ENCODE data around the gene NXPH1. TPM values are rescaled to one million over a fixed set of nuclear protein-coding genes. Genes with fewer than 3 reads are reported as not detected.
A peak's percentile ranks its signal among the peaks of the same experiment; 100 is the strongest.

NXPH1 gene
- total and polyA plus RNA-seq, 4 donors, result 17.1 to 71.3 (median 58.5) TPM

DNA sequence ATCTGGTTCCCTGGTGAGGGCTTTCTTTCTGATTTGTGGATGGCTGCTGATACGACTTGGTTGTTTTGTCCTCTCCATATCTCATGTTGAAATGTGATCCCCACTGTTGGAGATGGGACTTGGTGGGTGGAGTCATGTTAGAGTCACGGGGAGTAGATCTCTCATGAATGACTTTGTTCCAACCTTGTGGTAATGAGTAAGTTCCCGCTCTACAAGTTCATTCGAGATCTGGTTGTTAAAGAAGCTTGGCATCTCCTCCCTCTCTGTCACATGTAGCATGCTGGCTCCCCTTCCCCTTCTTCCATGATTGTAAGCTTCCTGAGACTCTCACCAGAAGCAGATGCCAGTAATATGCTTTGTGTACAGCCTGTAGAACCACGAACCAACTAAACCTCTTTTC is 37.1 kb upstream of the NXPH1 start:
- H3K9me3 ChIP-seq (ENCODE audit: control insufficient read depth, insufficient read depth, low read length), result no peaks in the 10 kb centered on the region
- no peaks in the 10 kb centered on the region for H3K4me1 ChIP-seq (ENCODE audit: control insufficient read depth, insufficient read depth, low read length)
- H3K4me3 ChIP-seq (ENCODE audit: low read depth, low read length), result no peak overlapping the region
- H3K36me3 ChIP-seq (ENCODE audit: control insufficient read depth, insufficient read depth, low read length), result no peaks in the 10 kb centered on the region
- no peaks in the 10 kb centered on the region for H3K27me3 ChIP-seq (ENCODE audit: control insufficient read depth, insufficient read depth, low read length)
- DNase-seq (ENCODE audit: low read depth in 4 of 6, low spot score in 6 of 6), result no peak
- WGBS (ENCODE audit: insufficient coverage), result 100% methylated on average over 3 of the region's 5 CpGs
- H3K27ac ChIP-seq (ENCODE audit: low read depth, low read length), result no peak overlapping the region

DNA sequence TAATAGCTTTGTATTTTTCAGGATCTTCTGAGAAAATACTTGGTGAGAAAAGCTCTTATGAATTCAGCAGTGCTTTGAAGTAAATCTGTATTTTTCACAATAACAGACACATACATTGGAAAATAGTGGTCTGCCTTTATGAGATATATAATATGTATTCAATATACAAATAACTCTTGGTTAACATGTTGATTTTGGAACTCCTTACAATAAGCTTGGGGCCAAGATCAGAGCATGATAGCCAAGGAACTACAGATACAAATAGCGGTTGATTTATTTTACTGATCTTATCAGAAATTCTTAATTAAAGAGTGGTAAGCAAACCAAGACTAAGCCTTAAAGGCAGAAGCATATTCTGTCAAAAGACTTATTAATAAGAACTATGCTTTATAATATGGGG is 24.5 kb upstream of the NXPH1 start:
- no peak overlapping the region for H3K27ac ChIP-seq (ENCODE audit: low read depth, low read length)
- no peak overlapping the region for H3K4me3 ChIP-seq (ENCODE audit: low read depth, low read length)
- DNase-seq (ENCODE audit: low read depth in 4 of 6, low spot score in 6 of 6), result no peak
- H3K27me3 ChIP-seq (ENCODE audit: control insufficient read depth, insufficient read depth, low read length), result no peaks in the 10 kb centered on the region
- H3K36me3 ChIP-seq (ENCODE audit: control insufficient read depth, insufficient read depth, low read length), result no peaks in the 10 kb centered on the region
- no peaks in the 10 kb centered on the region for H3K9me3 ChIP-seq (ENCODE audit: control insufficient read depth, insufficient read depth, low read length)
- no peaks in the 10 kb centered on the region for H3K4me1 ChIP-seq (ENCODE audit: control insufficient read depth, insufficient read depth, low read length)
- no CpG with 5 or more reads among the region's 1 CpG for WGBS (ENCODE audit: insufficient coverage)

DNA sequence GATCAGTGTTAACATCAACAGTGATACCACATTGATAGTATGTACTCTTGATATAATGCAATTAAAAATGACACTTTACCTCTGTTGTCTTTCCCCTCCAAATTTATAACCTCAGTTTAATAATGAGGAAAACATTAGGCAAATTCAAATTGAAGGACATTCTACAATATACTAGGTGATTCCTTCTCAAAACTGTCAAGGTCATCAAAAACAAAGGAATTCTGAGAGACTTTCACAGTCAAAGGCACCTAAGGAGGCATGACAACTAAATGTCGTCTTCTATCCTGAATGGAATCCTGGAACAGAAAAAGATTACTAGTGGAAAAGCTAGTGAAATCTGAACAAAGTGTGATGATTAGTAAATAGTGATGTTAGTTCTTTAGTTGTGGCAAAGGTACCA is 22.3 kb upstream of the NXPH1 start:
- Histone ChIP-seq H3K36me3 (ENCODE audit: control insufficient read depth, insufficient read depth, low read length) (no peaks in the 10 kb centered on the region), H3K27ac (ENCODE audit: low read depth, low read length) (no peak overlapping the region), H3K27me3 (ENCODE audit: control insufficient read depth, insufficient read depth, low read length) (no peaks in the 10 kb centered on the region), H3K9me3 (ENCODE audit: control insufficient read depth, insufficient read depth, low read length) (no peaks in the 10 kb centered on the region), H3K4me3 (ENCODE audit: low read depth, low read length) (no peak overlapping the region), H3K4me1 (ENCODE audit: control insufficient read depth, insufficient read depth, low read length) (no peaks in the 10 kb centered on the region)
- DNase-seq (ENCODE audit: low read depth in 4 of 6, low spot score in 6 of 6), result no peak
- WGBS (ENCODE audit: insufficient coverage), result 89% methylated on average over 1 of the region's 1 CpG

DNA sequence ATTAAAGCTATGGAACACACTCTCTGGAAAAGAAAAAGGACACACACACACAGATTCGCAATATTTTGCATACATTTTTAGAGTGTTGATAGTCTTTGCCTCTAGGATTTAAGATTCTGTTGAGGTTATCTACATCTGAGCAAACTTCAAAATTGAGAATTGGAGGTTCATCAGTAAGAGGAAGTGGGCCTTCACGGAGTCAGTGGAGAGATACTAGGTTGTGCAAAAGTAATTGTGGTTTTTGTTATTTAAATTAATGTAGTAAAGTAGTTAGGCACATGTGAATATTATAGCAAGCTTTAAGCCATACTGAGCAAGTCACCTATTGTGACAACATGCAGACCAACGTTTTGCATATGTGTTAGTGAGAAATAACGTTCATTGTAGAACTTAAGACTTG is 19.8 kb upstream of the NXPH1 start:
- 100% methylated on average over 1 of the region's 4 CpGs for WGBS (ENCODE audit: insufficient coverage)
- H3K4me1 ChIP-seq (ENCODE audit: control insufficient read depth, insufficient read depth, low read length), result no peaks in the 10 kb centered on the region
- H3K9me3 ChIP-seq (ENCODE audit: control insufficient read depth, insufficient read depth, low read length), result no peaks in the 10 kb centered on the region
- no peak overlapping the region for H3K4me3 ChIP-seq (ENCODE audit: low read depth, low read length)
- H3K27me3 ChIP-seq (ENCODE audit: control insufficient read depth, insufficient read depth, low read length), result no peaks in the 10 kb centered on the region
- no peak overlapping the region for H3K27ac ChIP-seq (ENCODE audit: low read depth, low read length)
- DNase-seq (ENCODE audit: low read depth in 4 of 6, low spot score in 6 of 6), result no peak
- no peaks in the 10 kb centered on the region for H3K36me3 ChIP-seq (ENCODE audit: control insufficient read depth, insufficient read depth, low read length)

DNA sequence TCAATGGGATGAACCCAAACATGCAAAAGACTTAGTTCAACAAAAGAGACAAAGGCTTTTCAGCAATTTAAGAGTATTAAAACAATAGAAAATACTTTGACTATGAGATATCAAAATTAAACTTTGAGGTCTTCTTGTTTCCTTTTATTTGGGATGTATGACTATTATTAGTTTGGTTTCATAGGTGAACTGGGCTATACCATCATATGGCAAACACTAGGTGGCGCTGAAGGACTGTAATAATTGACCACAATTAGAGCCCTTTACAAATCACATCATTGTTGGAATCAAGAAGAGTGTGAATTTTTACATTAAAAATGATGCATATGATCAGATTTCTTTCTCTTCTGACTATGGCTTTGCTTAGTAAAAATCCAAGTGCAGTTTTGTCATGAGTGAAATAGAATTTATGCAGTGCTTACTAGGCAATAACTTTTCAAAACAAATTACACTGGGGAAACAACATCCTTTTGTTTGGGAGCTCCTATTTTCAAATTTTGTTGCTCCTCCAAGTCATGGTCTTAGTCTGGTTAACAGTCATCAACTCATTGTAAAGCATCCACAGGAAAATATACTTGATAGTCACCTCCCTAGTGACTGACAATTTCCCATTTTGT is 14.7 kb upstream of the NXPH1 start:
- no peak overlapping the region for H3K4me3 ChIP-seq (ENCODE audit: low read depth, low read length)
- no CpG with 5 or more reads among the region's 1 CpG for WGBS (ENCODE audit: insufficient coverage)
- peak in 4 of 6 donors; percentile 70 to 96 (median 82) for DNase-seq (ENCODE audit: low read depth in 4 of 6, low spot score in 6 of 6)

DNA sequence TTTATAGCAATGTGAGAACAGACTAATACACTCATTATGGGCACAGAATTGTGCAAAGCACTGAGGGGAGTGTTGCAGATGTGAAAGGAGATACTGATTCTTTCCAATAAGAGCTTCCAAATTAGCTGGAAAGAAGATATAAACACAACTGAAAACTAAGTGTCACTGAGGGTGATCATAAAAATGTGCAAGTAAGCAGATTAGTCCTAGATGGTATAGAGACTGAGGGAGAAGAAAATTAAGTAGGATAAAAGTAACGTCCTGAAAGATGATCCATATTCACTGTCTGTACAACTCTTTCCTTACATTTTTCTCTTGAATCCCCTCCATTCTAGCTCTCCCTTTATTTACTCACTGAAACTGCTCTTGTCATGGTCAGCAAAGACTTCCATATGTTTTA is 11.2 kb upstream of the NXPH1 start:
- no CpG with 5 or more reads among the region's 1 CpG for WGBS (ENCODE audit: insufficient coverage)
- Histone ChIP-seq H3K36me3 (ENCODE audit: control insufficient read depth, insufficient read depth, low read length) (no peaks in the 10 kb centered on the region), H3K27ac (ENCODE audit: low read depth, low read length) (no peak overlapping the region), H3K27me3 (ENCODE audit: control insufficient read depth, insufficient read depth, low read length) (no peaks in the 10 kb centered on the region), H3K9me3 (ENCODE audit: control insufficient read depth, insufficient read depth, low read length) (no peaks in the 10 kb centered on the region), H3K4me3 (ENCODE audit: low read depth, low read length) (no peak overlapping the region), H3K4me1 (ENCODE audit: control insufficient read depth, insufficient read depth, low read length) (no peaks in the 10 kb centered on the region)
- no peak for DNase-seq (ENCODE audit: low read depth in 4 of 6, low spot score in 6 of 6)

More for the DNA sequence above, 14.7 kb upstream of the NXPH1 start:
- Histone ChIP-seq H3K27me3 (ENCODE audit: control insufficient read depth, insufficient read depth, low read length) (no peaks in the 10 kb centered on the region), H3K4me1 (ENCODE audit: control insufficient read depth, insufficient read depth, low read length) (no peaks in the 10 kb centered on the region), H3K36me3 (ENCODE audit: control insufficient read depth, insufficient read depth, low read length) (no peaks in the 10 kb centered on the region), H3K27ac (ENCODE audit: low read depth, low read length) (no peak overlapping the region), H3K9me3 (ENCODE audit: control insufficient read depth, insufficient read depth, low read length) (no peaks in the 10 kb centered on the region)

DNA sequence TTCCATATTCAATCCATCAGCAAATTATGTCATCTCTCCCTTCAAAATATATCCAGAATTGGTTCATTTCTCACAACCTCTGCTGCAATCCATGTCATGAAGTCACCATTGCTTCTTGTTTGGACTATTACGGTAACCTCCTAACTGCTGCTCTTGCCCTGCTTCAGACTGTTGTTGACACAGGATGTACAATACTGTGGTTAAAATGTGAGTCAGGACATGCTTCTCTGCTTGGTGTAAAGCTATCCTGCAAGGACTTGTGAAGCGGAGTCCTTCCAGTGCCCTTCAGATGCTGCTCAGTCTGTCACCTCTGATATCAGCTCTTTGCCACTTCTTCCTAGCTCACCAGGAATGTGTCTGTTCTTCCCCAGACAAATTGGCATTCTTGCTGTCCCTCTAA is 10.4 kb upstream of the NXPH1 start:
- Histone ChIP-seq H3K36me3 (ENCODE audit: control insufficient read depth, insufficient read depth, low read length) (no peaks in the 10 kb centered on the region), H3K9me3 (ENCODE audit: control insufficient read depth, insufficient read depth, low read length) (no peaks in the 10 kb centered on the region), H3K4me1 (ENCODE audit: control insufficient read depth, insufficient read depth, low read length) (no peaks in the 10 kb centered on the region), H3K27ac (ENCODE audit: low read depth, low read length) (no peak overlapping the region), H3K27me3 (ENCODE audit: control insufficient read depth, insufficient read depth, low read length) (no peaks in the 10 kb centered on the region), H3K4me3 (ENCODE audit: low read depth, low read length) (no peak overlapping the region)
- 94% methylated on average over 2 of the region's 2 CpGs for WGBS (ENCODE audit: insufficient coverage)
- no peak for DNase-seq (ENCODE audit: low read depth in 4 of 6, low spot score in 6 of 6)

DNA sequence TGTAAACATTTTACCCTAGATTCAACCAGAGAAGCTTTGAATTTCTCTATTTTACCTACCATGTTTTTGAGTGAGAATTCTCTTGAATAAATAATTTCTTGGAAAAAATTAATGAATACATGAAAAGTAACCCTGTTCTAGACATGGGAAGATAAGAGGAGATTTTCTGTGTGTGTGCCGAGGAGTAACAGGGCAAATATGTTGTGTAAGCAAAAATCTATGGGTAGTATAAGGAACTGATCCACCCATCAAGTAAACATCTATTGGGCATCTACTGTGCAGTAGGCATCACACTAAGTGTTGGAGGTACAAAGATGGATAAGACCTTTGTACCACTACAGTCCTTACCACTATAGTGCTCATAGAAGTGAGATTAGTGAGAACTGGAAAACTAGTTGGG is 8.2 kb upstream of the NXPH1 start:
- no CpG with 5 or more reads among the region's 1 CpG for WGBS (ENCODE audit: insufficient coverage)
- Histone ChIP-seq H3K27me3 (ENCODE audit: control insufficient read depth, insufficient read depth, low read length) (no peaks in the 10 kb centered on the region), H3K27ac (ENCODE audit: low read depth, low read length) (no peak overlapping the region), H3K4me1 (ENCODE audit: control insufficient read depth, insufficient read depth, low read length) (no peaks in the 10 kb centered on the region), H3K36me3 (ENCODE audit: control insufficient read depth, insufficient read depth, low read length) (no peaks in the 10 kb centered on the region), H3K9me3 (ENCODE audit: control insufficient read depth, insufficient read depth, low read length) (no peaks in the 10 kb centered on the region), H3K4me3 (ENCODE audit: low read depth, low read length) (no peak overlapping the region)
- no peak for DNase-seq (ENCODE audit: low read depth in 4 of 6, low spot score in 6 of 6)

DNA sequence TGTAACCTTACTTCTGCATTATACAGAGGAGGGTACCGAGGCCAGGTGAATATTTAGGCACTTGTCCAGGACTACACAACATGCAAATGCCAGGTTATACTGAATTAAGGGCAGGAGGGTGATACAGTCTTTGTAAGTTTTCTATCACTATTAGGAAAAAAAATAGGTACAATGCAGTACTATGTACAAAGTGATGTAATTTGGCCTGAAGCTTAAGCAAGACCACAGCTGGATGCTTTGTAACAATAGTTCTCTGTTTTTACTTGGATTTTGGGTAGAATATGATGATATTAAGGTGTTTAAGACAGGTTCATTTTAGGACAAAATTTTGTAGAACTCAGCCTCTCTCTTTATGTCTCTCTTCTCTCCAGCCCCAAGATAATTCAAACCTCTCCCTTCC is 2.8 kb upstream of the NXPH1 start:
- Histone ChIP-seq H3K4me3 (ENCODE audit: low read depth, low read length) (no peak overlapping the region), H3K4me1 (ENCODE audit: control insufficient read depth, insufficient read depth, low read length) (peaks cover 26% of the 10 kb centered on the region), H3K36me3 (ENCODE audit: control insufficient read depth, insufficient read depth, low read length) (no peaks in the 10 kb centered on the region), H3K27me3 (ENCODE audit: control insufficient read depth, insufficient read depth, low read length) (peaks cover 31% of the 10 kb centered on the region), H3K27ac (ENCODE audit: low read depth, low read length) (no peak overlapping the region), H3K9me3 (ENCODE audit: control insufficient read depth, insufficient read depth, low read length) (no peaks in the 10 kb centered on the region)
- WGBS (ENCODE audit: insufficient coverage), result no CpG with 5 or more reads among the region's 1 CpG
- no peak for DNase-seq (ENCODE audit: low read depth in 4 of 6, low spot score in 6 of 6)

DNA sequence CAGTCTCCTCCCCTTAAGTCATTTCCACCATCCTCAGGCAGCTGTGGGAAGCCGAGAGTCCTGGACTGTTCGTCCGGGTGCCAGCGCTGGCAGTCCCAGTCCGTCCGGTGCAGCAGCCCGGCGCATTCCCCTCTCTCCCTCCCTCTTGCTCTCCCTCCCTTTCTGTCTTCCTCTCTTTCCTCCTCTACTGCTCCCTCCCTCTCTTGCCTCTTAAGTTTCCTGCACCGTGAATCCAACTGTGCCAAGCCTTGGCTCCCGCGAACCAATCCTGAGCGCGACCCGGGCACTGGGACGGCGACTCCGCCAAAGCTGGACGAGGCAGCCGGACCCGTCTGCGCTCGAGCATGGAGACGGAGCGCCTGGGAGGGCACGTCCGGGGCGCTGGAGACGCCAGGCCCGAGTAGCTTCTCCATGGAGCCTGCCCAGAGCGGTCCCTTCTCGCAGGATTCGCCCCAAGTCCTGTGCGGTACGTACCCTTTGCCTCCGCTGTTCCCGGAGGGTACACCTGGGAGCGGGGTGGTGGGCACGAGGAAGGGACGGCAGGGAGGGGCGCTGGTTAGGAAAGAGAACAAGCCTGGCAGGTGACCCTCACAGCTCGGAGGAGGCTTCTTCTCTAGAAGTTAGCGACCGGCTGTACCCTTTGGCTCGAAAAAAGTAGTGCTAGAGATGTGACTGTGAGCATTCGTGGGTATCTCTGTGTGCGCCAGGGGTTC is 1.0 kb downstream of the NXPH1 start:
- H3K9me3 ChIP-seq (ENCODE audit: control insufficient read depth, insufficient read depth, low read length), result no peaks in the 10 kb centered on the region
- peaks cover 37% of the 10 kb centered on the region for H3K4me1 ChIP-seq (ENCODE audit: control insufficient read depth, insufficient read depth, low read length)
- DNase-seq (ENCODE audit: low read depth in 4 of 6, low spot score in 6 of 6), result peak in 3 of 6 donors; percentile 28 to 77 (median 61)
- H3K27ac ChIP-seq (ENCODE audit: low read depth, low read length), result peak overlapping the region; percentile 77
- H3K27me3 ChIP-seq (ENCODE audit: control insufficient read depth, insufficient read depth, low read length), result peaks cover 64% of the 10 kb centered on the region
- no peaks in the 10 kb centered on the region for H3K36me3 ChIP-seq (ENCODE audit: control insufficient read depth, insufficient read depth, low read length)
- peak overlapping the region; percentile 61 for H3K4me3 ChIP-seq (ENCODE audit: low read depth, low read length)
- WGBS (ENCODE audit: insufficient coverage), result under 1% methylated on average over 44 of the region's 46 CpGs
